ENCODE data around the gene NEDD9. TPM values are rescaled to one million over a fixed set of nuclear protein-coding genes. Genes with fewer than 3 reads are reported as not detected.

NEDD9 gene
- total and polyA plus RNA-seq, 2 donors (not counting 1 experiment from before 2014, with no cell fraction given): 38.9 to 46.2 TPM

DNA sequence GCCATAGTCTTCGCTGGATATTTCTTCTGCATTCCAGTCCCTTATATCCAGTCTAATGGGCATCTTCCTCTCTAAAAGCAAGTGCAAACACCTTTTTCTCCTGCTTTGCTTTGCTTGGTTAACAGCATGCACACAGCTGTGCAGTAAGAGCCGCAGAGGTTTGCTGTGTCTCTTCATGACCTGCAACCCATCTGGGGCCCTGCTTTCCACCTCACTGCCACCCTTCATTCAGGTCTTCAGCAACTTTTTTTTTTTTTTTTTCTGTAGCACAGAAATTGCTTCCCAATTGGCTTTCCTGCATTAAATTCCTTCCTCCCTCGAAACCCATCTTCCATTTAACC, 14.4 kb downstream of the NEDD9 start:
- Histone ChIP-seq H4K20me1 (ENCODE audit: control insufficient read depth, insufficient read depth, low read length, poor library complexity, severe bottlenecking) (peaks cover 18% of the 10 kb centered on the region), H3K9ac (ENCODE audit: low read length) (no peak overlapping the region), H3K36me3 (replicated peaks in 1 of 2; ENCODE audit: control extremely low read depth in 1 of 2, control insufficient read depth in 1 of 2, extremely low read depth in 1 of 2, insufficient read depth in 2 of 2, low read length in 1 of 2) (peaks cover 7 to 53% of the 10 kb centered on the region in 2 experiments), H3K79me2 (ENCODE audit: control insufficient read depth, insufficient read depth, low read length) (peaks cover 84% of the 10 kb centered on the region), H3K27ac (ENCODE audit: low read length in 2 of 2) (peak overlapping the region in 1 of 2 donors; percentile 20), H3K27me3 (replicated peaks in 1 of 4; ENCODE audit: control extremely low read depth in 1 of 4, control insufficient read depth in 3 of 4, insufficient read depth in 4 of 4, low read length in 3 of 4) (no peaks in the 10 kb centered on the region), H3K4me1 (ENCODE audit: control insufficient read depth in 2 of 2, insufficient read depth in 2 of 2, low read length in 2 of 2) (peaks cover 4 to 12% of the 10 kb centered on the region in 2 donors), H3K9me3 (ENCODE audit: control extremely low read depth in 1 of 3, control insufficient read depth in 2 of 3, insufficient read depth in 1 of 3, low read length in 2 of 3) (no peaks in the 10 kb centered on the region), H3K4me3 (ENCODE audit: control extremely low read depth in 1 of 5, extremely low read depth in 1 of 5, insufficient read depth in 1 of 5, low read depth in 2 of 5, low read length in 4 of 5) (no peak overlapping the region), H3K4me2 (replicated peaks; ENCODE audit: low read depth, low read length, poor library complexity, severe bottlenecking) (no peak overlapping the region), H2AFZ (ENCODE audit: insufficient read depth, low read depth, low read length, poor library complexity, severe bottlenecking) (no peak overlapping the region)
- Mint-ChIP-seq H3K4me1 (peaks cover 40% of the 10 kb centered on the region), H3K4me3 (no peak overlapping the region), H3K27me3 (no peaks in the 10 kb centered on the region), H3K27ac (no peak overlapping the region), H3K9me3 (ENCODE audit: insufficient read depth) (no peaks in the 10 kb centered on the region)
- 57% methylated on average over 3 of the region's 3 CpGs for WGBS (ENCODE audit: insufficient coverage)
- TF ChIP-seq EZH2 (IDR thresholded peaks at IDR 0.05; ENCODE audit: borderline replicate concordance, insufficient read depth, low read depth, low read length, poor library complexity, severe bottlenecking) (no peak), CTCF (IDR thresholded peaks at IDR 0.05) (no peak)
- intact Hi-C loops (cut with micrococcal nuclease): no loop called here
- ChIA-PET CTCF (no interaction called here), POLR2A (no interaction called here)
- DNase-seq (no peak), ATAC-seq (ENCODE audit: low read depth) (no peak)

DNA sequence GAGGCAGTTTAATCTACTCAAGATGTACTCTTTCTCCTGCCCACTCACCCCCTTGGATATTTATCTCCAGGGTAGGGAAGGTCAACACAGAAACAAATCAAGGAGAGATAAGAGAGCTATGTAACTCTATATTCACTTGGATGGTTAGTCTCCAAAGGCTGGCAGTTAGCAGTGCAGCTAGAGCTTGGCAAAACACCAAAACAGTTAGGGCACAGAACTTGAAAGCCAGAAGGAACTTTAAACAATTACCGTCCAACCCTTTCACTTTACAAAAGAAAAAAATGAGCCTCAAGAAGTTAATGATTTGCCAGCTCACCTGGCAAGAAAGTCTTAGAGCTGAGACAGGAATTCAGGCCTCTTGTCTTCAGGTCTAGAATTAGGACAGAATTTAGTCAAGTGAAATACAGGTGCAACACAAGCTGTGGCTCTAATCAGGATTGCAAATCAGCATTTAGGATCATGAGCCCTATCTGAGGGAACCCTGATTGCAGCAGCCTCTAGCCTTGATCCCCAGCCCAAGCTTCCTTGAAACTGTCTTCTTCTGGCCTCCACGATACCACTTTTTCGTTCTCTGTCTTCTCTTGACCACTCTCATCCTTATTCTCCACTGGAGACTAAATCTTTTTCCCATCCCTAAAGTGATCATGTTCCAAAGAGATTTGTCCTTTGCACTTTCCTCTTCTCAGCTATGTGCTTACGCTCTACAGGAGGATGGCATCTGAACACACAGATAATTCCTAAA, 14.9 kb downstream of the NEDD9 start:
- ChIA-PET POLR2A (no interaction called here), CTCF (interaction anchor here (0.7 to 0.9 kb wide), 2 partner anchors 15 to 73 kb away, joined by 3 read pairs; partner anchors contain the start of gene NEDD9)
- peaks cover 18% of the 10 kb centered on the region for H4K20me1 ChIP-seq (ENCODE audit: control insufficient read depth, insufficient read depth, low read length, poor library complexity, severe bottlenecking)
- no peak overlapping the region for H3K27ac Mint-ChIP-seq
- intact Hi-C loops (cut with micrococcal nuclease): no loop called here
- H3K36me3 ChIP-seq (replicated peaks in 1 of 2; ENCODE audit: control extremely low read depth in 1 of 2, control insufficient read depth in 1 of 2, extremely low read depth in 1 of 2, insufficient read depth in 2 of 2, low read length in 1 of 2): peaks cover 10 to 57% of the 10 kb centered on the region in 2 experiments
- peaks cover 79% of the 10 kb centered on the region for H3K79me2 ChIP-seq (ENCODE audit: control insufficient read depth, insufficient read depth, low read length)
- peaks cover 35% of the 10 kb centered on the region for H3K4me1 Mint-ChIP-seq
- no peak for DNase-seq
- H3K9me3 Mint-ChIP-seq (ENCODE audit: insufficient read depth): no peaks in the 10 kb centered on the region
- TF ChIP-seq CTCF (IDR thresholded peaks at IDR 0.05) (no peak), EZH2 (IDR thresholded peaks at IDR 0.05; ENCODE audit: borderline replicate concordance, insufficient read depth, low read depth, low read length, poor library complexity, severe bottlenecking) (no peak)
- peak overlapping the region in 1 of 2 donors; percentile 20 for H3K27ac ChIP-seq (ENCODE audit: low read length in 2 of 2)
- H3K4me3 ChIP-seq (ENCODE audit: control extremely low read depth in 1 of 5, extremely low read depth in 1 of 5, insufficient read depth in 1 of 5, low read depth in 2 of 5, low read length in 4 of 5): no peak overlapping the region
- H3K9me3 ChIP-seq (ENCODE audit: control extremely low read depth in 1 of 3, control insufficient read depth in 2 of 3, insufficient read depth in 1 of 3, low read length in 2 of 3): no peaks in the 10 kb centered on the region
- H3K27me3 ChIP-seq (replicated peaks in 1 of 4; ENCODE audit: control extremely low read depth in 1 of 4, control insufficient read depth in 3 of 4, insufficient read depth in 4 of 4, low read length in 3 of 4): no peaks in the 10 kb centered on the region
- no peaks in the 10 kb centered on the region for H3K27me3 Mint-ChIP-seq
- H3K4me1 ChIP-seq (ENCODE audit: control insufficient read depth in 2 of 2, insufficient read depth in 2 of 2, low read length in 2 of 2): peaks cover 0 to 9% of the 10 kb centered on the region in 2 donors
- H3K9ac ChIP-seq (ENCODE audit: low read length): no peak overlapping the region
- no peak overlapping the region for H3K4me3 Mint-ChIP-seq
- 68% methylated on average over 4 of the region's 4 CpGs for WGBS (ENCODE audit: insufficient coverage)
- no peak for ATAC-seq (ENCODE audit: low read depth)
- no peak overlapping the region for H2AFZ ChIP-seq (ENCODE audit: insufficient read depth, low read depth, low read length, poor library complexity, severe bottlenecking)
- H3K4me2 ChIP-seq (replicated peaks; ENCODE audit: low read depth, low read length, poor library complexity, severe bottlenecking): no peak overlapping the region

Data from B cell (primary cell).